HG03571 (cell line): Measurements from ENCODE around the gene SOBP.
"Not testable (repeated sequence)": the region's sequence is repeated elsewhere in the genome, so short reads cannot be mapped to it uniquely, and the experiment has no call there.

Experiments
- ATAC-seq: cut with Tn5 transposase; IDR thresholded peaks from one replicate; pipeline ENCODE4 v1.9.1; 2021; ENCODE audit not compliant: unreplicated experiment

Gene SOBP

GRCh38 chr6:107550241-107550840, 60.4 kb downstream of the SOBP start:
- no peak for ATAC-seq

DNA sequence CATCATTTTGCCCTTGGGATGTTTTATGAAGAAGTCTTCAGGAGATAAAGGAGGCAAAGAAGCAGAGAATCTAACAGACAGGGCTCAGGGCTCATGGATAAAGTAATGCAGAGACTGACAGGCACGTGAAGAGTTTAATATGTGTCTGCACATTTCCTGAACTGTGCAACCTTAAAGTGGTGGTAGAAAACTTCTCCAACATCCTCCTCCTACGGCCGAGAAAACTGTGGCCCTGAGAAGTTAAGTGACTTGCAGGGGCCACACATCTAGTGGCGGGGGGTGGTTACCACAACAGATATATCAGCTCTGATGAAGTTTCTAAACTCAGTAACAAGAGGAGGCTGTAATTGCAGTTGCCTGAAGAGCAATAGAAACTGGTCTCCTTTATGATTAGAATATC, 61.0 kb downstream of the SOBP start:
- no peak for ATAC-seq

- ATAC-seq, result not testable (repeated sequence)
Observed at GRCh38 chr6:107553121-107553520, 63.2 kb downstream of the SOBP start.

DNA sequence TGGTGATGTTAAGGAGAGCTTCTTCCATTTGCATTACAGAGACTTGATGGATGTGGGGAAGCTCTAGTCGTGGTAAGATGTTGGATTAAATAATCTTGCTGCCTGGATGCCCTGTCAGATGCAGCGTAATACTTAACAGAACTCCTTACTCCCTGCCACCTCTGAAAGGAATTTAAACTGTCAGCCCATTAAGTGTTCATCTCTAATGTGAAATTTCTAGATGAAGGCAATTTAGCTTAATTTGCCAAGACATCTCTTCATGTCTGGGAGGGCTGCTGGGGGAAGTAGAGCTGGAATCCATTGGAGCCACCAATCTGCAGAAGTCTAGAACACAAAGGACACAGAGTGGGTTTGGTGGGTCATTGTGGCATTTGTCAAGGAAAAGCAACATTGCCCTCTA, 64.4 kb downstream of the SOBP start:
- no peak for ATAC-seq

DNA sequence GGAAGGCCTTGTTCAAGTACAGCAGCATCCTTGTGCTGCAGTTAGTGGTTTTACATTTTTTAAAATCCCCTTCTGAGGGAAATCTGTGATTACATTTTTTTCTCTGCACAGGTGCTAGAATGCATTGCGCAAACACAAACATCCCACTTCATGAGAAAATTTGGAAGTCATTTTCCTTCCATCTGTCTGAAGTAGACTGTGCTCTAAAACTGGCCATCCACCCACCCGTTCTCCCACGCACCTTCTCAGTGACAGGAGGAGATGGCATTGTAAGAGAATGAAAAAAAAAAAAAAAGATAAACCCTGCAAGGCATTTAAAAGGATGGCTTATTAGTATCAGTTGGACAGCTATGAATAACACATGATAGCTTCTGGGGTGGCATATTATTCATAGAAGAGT, 65.0 kb downstream of the SOBP start:
- no peak for ATAC-seq

GRCh38 chr6:107555449-107555848, 65.5 kb downstream of the SOBP start:
- ATAC-seq, result no peak

DNA sequence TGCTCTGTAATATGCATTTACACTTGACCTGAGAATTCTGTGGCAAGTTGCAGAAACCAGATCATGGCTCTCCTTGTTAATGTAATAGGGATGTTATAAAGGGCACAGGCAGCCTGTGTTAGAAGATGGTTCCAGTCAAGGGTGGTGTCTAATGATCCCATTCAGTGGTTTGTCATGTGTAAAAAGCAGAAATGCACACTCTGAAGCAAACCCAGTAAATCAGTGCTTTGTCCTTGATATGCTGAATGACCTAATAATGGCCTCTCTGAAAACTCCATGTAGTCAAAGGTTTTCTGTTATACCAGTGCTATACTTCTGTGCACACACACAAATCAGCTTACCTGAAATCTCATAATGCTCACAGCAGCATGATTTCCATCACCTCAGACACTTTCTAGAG, 66.2 kb downstream of the SOBP start:
- ATAC-seq, result no peak

- no peak for ATAC-seq
Observed at GRCh38 chr6:107557698-107558097, 67.8 kb downstream of the SOBP start.

DNA sequence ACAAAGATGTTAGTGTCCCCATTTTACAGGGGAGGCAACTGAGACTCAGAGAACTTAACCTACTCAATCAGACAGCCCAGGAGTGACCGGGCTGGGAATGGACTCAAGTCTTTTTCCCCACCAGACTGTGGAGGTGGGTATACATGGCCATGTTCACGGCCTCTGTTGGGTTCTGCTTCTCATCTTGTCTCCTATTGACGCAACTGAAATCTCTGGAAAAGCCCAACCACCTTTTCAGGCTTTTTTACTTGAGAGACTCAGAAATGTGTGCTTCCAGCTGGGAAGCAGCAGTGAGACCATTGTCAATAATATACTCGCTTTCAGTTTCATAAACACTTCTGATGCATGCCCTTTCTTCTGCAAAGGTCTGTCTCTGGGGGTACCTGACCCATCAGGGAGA, 70.7 kb downstream of the SOBP start:
- no peak for ATAC-seq

GRCh38 chr6:107561306-107561705, 71.4 kb downstream of the SOBP start:
- ATAC-seq, result no peak

DNA sequence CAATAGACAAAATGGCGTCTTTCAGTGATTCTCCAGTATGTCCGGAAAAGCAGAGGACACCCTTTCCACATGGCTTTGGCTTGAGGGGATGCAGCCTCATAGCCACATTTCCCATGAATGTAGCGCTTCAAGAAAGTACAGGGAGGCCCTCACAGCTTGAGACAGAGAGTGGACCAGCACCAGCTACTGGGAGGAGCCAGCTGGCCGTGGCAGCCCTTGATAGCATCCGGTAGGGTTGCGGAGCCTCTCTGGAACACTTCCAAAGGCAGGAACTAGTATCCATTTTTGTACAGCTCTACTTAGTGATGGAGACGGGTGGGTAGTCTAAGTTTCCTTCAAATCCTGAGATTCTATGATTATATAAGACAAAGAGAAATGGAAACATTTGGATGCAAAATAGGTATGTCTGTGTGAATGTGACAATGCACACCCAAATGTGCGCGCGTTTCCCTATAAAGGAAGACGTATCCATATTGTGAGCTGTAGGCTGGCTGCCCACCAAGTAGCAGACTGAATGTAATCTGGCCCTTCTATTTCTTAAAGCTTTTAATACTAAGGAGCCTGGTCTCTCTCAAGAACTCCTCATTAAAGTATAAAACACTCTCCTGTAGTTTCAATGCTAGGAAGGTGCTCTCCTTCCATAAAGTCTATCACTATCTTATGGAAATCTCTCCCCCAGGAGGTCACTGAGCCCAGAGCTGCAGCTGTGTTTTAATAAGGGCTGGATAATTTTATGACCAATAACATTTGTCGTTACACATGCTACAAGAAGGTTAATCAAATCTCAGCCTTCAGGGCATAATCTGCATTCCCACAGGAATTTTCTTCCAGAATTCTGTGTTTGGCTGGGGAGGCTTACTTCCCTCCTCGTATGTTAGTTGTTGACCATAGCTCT, 74.0 kb downstream of the SOBP start:
- ATAC-seq, result no peak

GRCh38 chr6:107564589-107564951, 74.7 kb downstream of the SOBP start:
- ATAC-seq, result no peak

DNA sequence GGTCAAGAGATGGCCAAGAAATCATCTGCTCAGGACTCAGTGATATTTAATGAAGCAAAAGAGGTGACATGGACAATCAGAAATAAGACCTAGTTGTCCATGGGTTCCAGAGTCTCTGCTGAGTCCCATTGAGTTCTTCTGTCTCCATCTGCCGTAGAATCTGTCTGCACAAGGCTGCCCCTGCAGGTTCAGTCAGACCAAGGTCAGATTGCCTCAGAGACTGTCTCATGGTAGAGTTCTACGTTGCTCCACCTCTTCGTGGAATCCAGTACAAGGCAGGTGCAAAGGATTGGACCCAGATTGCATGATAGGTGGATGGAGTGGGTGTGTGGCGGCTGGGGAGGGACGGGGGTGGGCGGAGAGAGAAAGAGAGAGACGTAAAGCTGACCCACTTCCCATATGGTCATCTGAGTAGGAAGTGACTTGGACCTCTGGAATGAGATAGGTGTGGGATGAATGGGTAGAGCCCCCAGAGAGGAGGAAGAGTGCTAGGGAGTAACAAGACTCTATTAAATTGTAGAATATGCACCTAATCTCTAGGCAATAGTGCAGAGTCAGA, 75.3 kb downstream of the SOBP start:
- no peak for ATAC-seq

DNA sequence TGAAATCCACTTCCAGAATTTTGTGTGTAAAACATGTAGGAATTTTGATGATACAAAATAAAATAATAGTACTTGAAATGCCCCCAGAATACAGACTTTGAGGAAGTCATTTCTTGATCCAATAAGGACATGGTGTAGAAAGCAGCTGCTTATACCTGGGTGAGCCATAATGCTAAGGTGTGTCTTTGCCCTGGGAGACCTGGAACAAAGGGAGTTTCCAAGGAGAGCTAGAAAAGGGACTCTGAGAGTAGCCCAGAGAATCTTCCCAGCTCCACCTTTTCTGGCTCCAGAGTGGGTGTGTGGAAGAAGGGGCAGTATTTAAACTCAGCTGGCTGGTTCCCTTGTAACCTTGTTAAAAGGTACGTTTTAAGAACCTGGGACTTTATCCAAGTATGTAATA, 77.7 kb downstream of the SOBP start:
- no peak for ATAC-seq

- no peak for ATAC-seq
Observed at GRCh38 chr6:107569473-107569872, 79.6 kb downstream of the SOBP start.

GRCh38 chr6:107571354-107571753, 81.4 kb downstream of the SOBP start:
- no peak for ATAC-seq

DNA sequence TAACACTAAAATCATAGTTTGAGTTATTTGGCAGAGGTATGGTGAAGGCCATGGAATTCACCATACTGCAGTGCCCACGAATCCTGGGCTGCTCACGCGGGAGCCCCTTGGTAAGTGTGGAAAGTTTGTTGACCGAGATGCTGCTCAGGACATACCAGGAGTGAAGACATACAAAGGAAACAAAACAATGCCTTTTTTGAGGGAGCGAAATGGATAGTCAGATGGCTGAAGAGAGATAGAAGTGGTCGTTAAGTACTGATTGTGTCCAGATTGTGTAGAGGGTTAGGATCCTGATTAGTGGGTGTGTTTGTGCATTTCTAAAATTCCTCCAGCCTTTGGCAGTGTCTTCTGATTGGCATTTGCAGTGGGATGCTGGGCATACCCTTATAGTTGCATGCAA, 83.0 kb downstream of the SOBP start:
- ATAC-seq, result no peak

GRCh38 chr6:107574856-107575255, 84.9 kb downstream of the SOBP start:
- no peak for ATAC-seq

DNA sequence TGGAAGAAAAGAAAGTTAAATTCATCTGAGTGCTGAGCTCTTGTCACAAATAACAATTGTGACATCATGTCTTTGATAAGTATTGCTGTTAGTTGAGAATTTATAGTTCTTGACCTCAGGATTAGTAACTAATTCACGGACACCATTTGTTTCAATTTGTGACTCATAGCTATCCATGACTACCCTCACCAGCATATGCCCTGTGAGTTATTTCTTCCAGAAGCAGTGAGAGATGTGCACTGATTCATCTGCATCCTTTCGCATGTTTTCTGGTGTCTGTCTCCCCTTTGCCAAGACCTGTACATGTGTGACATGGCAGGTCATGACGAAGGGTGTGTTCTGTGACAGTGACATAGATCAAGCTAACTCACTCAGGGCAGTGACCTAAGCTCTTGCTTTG, 86.9 kb downstream of the SOBP start:
- no peak for ATAC-seq

GRCh38 chr6:107578642-107579341, 88.9 kb downstream of the SOBP start:
- ATAC-seq, result no peak

- no peak for ATAC-seq
Observed at GRCh38 chr6:107579456-107580056, 89.6 kb downstream of the SOBP start.
